ENCODE results near the gene SKI. TPM values are rescaled to one million over a fixed set of nuclear protein-coding genes. Genes with fewer than 3 reads are reported as not detected.

Gene SKI
- total RNA-seq, 2 donors from 2014 or later = 31.0 to 36.1 TPM

DNA sequence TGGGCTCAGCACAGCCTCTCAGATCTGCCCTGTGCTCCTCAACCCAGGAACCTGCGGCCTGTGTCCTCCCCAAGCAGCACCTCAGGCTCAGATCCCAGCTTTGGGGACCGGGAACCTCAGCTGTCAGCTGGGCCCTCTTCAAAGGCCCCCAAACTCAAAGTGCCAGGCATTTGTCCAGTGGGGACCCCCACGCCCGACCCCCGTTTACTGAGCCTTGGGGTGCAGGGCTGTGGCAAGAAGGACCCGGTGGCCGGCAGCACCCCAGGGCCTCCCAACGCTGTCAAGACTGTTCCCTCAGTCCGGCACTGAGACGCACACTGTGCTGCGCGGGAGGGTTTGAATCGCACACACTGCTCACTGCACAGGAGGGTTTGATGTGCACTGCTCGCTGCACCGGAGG is 128.3 kb downstream of the SKI start:
- Histone ChIP-seq H3K9ac (ENCODE audit: low read depth in 2 of 2, low read length in 2 of 2) (no peak overlapping the region), H3K4me1 (no peaks in the 10 kb centered on the region), H3K27me3 (no peaks in the 10 kb centered on the region), H3K4me3 (no peak overlapping the region), H3K9me3 (no peaks in the 10 kb centered on the region), H3K36me3 (no peaks in the 10 kb centered on the region), H3K27ac (no peak overlapping the region)
- TF ChIP-seq, protein P1, sequence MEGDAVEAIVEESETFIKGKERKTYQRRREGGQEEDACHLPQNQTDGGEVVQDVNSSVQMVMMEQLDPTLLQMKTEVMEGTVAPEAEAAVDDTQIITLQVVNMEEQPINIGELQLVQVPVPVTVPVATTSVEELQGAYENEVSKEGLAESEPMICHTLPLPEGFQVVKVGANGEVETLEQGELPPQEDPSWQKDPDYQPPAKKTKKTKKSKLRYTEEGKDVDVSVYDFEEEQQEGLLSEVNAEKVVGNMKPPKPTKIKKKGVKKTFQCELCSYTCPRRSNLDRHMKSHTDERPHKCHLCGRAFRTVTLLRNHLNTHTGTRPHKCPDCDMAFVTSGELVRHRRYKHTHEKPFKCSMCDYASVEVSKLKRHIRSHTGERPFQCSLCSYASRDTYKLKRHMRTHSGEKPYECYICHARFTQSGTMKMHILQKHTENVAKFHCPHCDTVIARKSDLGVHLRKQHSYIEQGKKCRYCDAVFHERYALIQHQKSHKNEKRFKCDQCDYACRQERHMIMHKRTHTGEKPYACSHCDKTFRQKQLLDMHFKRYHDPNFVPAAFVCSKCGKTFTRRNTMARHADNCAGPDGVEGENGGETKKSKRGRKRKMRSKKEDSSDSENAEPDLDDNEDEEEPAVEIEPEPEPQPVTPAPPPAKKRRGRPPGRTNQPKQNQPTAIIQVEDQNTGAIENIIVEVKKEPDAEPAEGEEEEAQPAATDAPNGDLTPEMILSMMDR (IDR thresholded peaks at IDR 0.05) = no peak
- no peak for DNase-seq
- intact Hi-C loops (cut with DNase I) = no loop called here

DNA sequence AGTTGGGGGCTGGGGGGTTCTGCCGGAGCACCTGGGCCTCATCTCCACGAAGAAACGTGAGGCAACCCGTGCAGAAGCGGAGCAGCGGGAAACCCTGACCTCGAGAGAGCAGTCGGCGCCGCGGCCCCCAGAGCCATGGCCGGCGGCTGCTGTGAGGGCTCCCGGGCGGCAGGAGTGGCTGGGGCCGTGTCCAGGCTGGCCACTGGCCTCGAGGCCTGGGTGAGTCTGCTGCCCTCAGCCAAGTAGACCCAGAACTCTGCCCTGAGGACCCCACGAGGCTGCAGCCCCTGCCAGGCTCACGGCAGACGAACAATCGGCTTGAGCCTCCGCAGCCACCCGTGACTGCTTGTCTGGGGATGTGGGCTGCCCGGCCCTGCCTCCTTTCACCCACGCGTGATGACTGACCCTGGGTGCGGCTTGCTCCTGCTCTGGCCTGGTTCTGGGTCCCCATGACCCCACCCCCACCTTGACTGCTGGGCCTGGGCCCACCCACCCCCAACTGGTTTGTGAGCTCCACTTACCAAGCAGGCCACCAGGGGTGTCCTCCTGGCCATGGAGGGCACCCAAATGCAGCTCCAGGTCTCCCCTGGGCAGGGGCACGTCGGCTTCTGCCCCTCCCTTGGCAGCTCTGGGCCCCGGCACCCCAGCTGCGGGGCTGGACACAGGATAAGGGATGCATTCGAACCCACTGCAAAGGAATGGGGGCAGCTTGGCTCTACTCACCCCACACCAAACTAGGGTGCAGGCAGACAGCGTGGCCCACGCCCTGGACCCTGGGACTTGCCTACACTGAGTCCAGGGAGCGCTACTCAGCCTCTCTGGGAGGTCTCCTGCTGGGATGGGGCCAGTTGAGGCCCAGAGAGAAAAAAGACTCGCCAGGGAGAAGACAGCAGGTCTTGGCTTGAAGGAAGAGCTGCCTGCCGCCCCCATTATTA is 129.1 kb downstream of the SKI start:
- no peaks in the 10 kb centered on the region for H3K9me3 ChIP-seq
- TF ChIP-seq, protein P1 (IDR thresholded peaks at IDR 0.05) = no peak
- H3K27me3 ChIP-seq = no peaks in the 10 kb centered on the region
- intact Hi-C loops (cut with DNase I) = no loop called here
- H3K4me1 ChIP-seq = no peaks in the 10 kb centered on the region
- no peak overlapping the region for H3K4me3 ChIP-seq
- H3K9ac ChIP-seq (ENCODE audit: low read depth in 2 of 2, low read length in 2 of 2) = no peak overlapping the region
- no peak for DNase-seq
- H3K36me3 ChIP-seq = no peaks in the 10 kb centered on the region
- H3K27ac ChIP-seq = no peak overlapping the region

DNA sequence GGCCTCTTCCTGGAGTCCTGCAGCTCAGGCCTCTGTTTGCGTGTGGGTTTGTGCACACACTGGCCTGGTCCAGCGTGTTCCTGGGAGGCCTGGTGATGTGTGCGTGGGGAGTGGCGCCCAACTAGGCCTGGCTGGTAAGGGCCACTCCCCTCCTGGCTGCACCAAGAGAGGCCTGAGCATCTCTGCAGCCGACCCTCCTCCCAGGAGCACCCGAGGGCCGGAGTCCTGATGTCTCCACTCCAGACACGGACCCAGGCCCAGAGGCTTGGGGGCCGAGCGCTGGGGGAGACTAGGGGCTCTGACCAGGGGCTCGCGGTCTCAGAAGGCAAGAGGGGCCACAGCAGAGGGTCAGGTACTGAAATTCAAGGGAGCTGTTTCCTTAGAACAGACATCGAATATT is 130.0 kb downstream of the SKI start:
- intact Hi-C loops (cut with DNase I) = no loop called here
- TF ChIP-seq, protein P1 (IDR thresholded peaks at IDR 0.05) = no peak
- no peak overlapping the region for H3K4me3 ChIP-seq
- no peak overlapping the region for H3K27ac ChIP-seq
- no peaks in the 10 kb centered on the region for H3K27me3 ChIP-seq
- H3K9me3 ChIP-seq = no peaks in the 10 kb centered on the region
- no peaks in the 10 kb centered on the region for H3K4me1 ChIP-seq
- DNase-seq = no peak
- H3K9ac ChIP-seq (ENCODE audit: low read depth in 2 of 2, low read length in 2 of 2) = no peak overlapping the region
- no peaks in the 10 kb centered on the region for H3K36me3 ChIP-seq

DNA sequence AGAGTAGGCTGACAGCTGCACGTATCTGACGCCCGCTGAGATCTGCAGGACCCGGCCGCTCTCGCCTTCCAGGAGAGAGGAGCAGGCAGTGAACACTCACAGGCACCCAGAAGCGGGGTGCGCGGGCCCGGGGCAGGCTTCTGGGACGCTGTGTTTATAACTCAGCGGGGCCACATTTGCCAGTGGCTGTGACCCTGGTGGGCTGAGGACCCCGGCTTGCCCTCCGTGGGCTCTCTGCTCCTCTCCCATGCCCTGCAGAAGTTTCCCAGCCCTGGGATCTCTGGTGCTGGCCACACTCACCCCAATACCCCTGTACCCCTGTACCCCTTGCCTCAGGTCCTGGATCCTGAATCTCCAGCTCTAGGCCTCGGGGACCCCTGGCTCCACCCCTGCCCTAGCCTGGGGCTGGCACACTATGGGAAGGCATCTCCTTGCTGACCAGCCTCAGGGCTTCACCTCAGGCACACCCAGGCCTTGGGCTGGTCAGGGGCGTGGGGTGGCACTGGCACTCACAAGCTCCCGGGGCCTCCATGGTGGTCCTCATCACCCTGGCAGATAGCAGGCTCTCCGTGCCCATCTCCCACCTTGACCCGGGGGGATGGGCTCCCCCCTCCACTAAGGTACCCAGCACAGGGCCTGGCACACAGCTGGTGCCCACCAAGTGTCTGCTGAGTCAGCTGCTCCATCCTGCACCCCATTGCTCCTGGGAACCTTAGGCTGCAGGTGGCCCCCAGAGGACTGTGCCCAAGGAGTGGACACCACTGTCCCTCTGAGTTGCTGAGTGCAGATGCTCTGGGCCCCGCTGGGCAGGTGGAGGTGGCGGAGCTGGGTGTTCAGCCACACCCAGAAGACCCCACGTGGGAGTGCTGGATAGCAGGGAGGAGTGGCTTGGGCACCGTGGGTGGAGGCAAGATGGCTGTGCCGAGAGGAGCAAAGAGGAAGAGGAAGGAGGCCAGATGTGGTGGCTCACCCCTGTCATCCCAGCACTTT is 130.8 kb downstream of the SKI start:
- H3K4me1 ChIP-seq = no peaks in the 10 kb centered on the region
- H3K27me3 ChIP-seq = no peaks in the 10 kb centered on the region
- no peak overlapping the region for H3K4me3 ChIP-seq
- TF ChIP-seq, protein P1 (IDR thresholded peaks at IDR 0.05) = no peak
- no peaks in the 10 kb centered on the region for H3K36me3 ChIP-seq
- no peak overlapping the region for H3K9ac ChIP-seq (ENCODE audit: low read depth in 2 of 2, low read length in 2 of 2)
- intact Hi-C loops (cut with DNase I) = no loop called here
- H3K27ac ChIP-seq = no peak overlapping the region
- DNase-seq = no peak
- H3K9me3 ChIP-seq = no peaks in the 10 kb centered on the region

Other genes starting within 250 kb of the SKI start
- gene CFAP74, start 224.5 kb upstream of the SKI start, total RNA-seq = under 1 TPM; 0.10 to 0.16 TPM
- under 1 TPM; 0.15 to 0.21 TPM for gene GABRD, start 209.0 kb upstream of the SKI start, total RNA-seq
- gene PRKCZ, start 177.9 kb upstream of the SKI start, total RNA-seq = 10 to 100 TPM; 50.4 to 72.2 TPM
- 10 to 100 TPM; 29.9 to 53.7 TPM for gene FAAP20, start 33.5 kb upstream of the SKI start, total RNA-seq
- gene MORN1, start 163.2 kb downstream of the SKI start, total RNA-seq = 10 to 100 TPM; 11.3 to 18.9 TPM
- gene RER1, start 163.5 kb downstream of the SKI start, total RNA-seq = 100 to 1,000 TPM; 190 to 216 TPM
- 10 to 100 TPM; 15.0 to 22.7 TPM for gene PEX10, start 184.2 kb downstream of the SKI start, total RNA-seq
- gene PLCH2, start 248.0 kb downstream of the SKI start, total RNA-seq = 1 to 10 TPM; 2.0 to 3.8 TPM